ENCODE results near the gene COPG2. TPM values are rescaled to one million over a fixed set of nuclear protein-coding genes. Genes with fewer than 3 reads are reported as not detected.

Gene COPG2
- total and polyA plus RNA-seq, 2 of the 13 experiments (the other 11 are each of a cell fraction or from before 2014, with no cell fraction given): 14.1 to 17.7 TPM

DNA sequence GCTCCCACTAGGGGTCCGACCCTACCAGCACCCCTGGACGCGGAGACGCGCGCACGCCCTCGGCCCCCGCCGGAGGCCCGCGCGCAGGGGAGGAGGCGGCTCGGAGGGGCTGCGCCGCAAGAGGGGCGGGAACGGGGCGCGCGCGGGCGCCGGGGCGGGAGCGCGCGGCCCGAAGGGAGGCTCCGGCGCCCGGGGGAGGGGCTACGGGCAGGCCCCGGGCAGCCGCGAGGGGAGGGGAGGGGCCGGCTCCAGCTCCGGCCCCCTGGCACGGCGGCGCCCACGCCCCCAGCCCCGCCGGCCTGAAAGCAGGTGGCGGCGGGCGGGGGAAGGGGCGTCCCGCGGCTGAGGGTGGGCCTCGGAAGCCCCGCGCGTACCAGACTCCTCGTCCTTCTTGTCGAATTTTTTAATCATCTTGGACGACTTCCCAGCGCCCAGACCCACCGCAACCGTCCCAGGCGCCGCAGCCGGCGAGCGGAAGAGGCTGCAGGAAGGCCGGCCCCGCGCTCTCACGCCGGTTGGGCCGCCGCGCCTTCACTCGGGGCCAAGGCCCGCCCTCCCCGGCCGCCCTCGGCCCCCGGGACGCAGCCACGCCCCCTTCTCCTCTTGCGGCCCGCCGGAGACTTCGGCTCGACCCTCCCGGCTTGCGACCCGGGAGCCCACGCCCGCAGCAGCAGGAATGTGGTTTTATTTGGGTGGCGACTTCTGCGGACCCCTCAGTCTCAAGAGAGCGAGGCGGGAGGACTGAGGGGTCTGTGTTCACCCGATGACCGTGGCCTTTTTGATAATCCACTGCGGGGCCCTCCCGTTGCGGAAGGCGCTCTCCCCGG is at the start of gene COPG2 (continued):
- TF ChIP-seq, protein P1, sequence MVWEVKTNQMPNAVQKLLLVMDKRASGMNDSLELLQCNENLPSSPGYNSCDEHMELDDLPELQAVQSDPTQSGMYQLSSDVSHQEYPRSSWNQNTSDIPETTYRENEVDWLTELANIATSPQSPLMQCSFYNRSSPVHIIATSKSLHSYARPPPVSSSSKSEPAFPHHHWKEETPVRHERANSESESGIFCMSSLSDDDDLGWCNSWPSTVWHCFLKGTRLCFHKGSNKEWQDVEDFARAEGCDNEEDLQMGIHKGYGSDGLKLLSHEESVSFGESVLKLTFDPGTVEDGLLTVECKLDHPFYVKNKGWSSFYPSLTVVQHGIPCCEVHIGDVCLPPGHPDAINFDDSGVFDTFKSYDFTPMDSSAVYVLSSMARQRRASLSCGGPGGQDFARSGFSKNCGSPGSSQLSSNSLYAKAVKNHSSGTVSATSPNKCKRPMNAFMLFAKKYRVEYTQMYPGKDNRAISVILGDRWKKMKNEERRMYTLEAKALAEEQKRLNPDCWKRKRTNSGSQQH (CRISPR knock-in tag; IDR thresholded peaks at IDR 0.05; ENCODE audit: low read depth): 0 out of 2 replicates have a peak, but pooled peaks have one; percentile 36
- TF ChIP-seq TAF15 (IDR thresholded peaks at IDR 0.05; ENCODE audit: low read depth, low read length, poor library complexity, severe bottlenecking) (no peak), CAMTA2 (CRISPR knock-in tag; IDR thresholded peaks at IDR 0.05; ENCODE audit: borderline replicate concordance) (no peak), SALL1 (CRISPR knock-in tag; IDR thresholded peaks at IDR 0.05) (peak; percentile 33), ZFX (CRISPR knock-in tag; IDR thresholded peaks at IDR 0.05; ENCODE audit: low read depth) (peak; percentile 87), ZEB1 (IDR thresholded peaks at IDR 0.05; ENCODE audit: insufficient replicate concordance, low read depth) (no peak), ZNF143 (CRISPR knock-in tag; IDR thresholded peaks at IDR 0.05) (no peak), ZNF460 (CRISPR knock-in tag; IDR thresholded peaks at IDR 0.05; ENCODE audit: borderline replicate concordance) (no peak), POLR2AphosphoS5 (IDR thresholded peaks at IDR 0.05; ENCODE audit: low read depth, low read length) (peak; percentile 75), THYN1 (CRISPR knock-in tag; IDR thresholded peaks at IDR 0.05; ENCODE audit: borderline replicate concordance, low read depth) (no peak), ETV5 (CRISPR knock-in tag; IDR thresholded peaks at IDR 0.05; ENCODE audit: borderline replicate concordance) (no peak), ZNF691 (CRISPR knock-in tag; IDR thresholded peaks at IDR 0.05; ENCODE audit: borderline replicate concordance, low read depth) (no peak), ZNF704 (CRISPR knock-in tag; IDR thresholded peaks at IDR 0.05; ENCODE audit: borderline replicate concordance) (0 out of 2 replicates have a peak, but pooled peaks have one; percentile 21), HDAC6 (IDR thresholded peaks at IDR 0.05; ENCODE audit: low read depth, low read length) (no peak), ISX (CRISPR knock-in tag; conservative IDR thresholded peaks at IDR 0.05) (no peak), PHB2 (IDR thresholded peaks at IDR 0.05; ENCODE audit: partially characterized antibody) (no peak), ZMYM3 (CRISPR knock-in tag; IDR thresholded peaks at IDR 0.05) (no peak), ZKSCAN8 (CRISPR knock-in tag; IDR thresholded peaks at IDR 0.05; ENCODE audit: borderline replicate concordance) (no peak)
- TF ChIP-seq, protein P2, sequence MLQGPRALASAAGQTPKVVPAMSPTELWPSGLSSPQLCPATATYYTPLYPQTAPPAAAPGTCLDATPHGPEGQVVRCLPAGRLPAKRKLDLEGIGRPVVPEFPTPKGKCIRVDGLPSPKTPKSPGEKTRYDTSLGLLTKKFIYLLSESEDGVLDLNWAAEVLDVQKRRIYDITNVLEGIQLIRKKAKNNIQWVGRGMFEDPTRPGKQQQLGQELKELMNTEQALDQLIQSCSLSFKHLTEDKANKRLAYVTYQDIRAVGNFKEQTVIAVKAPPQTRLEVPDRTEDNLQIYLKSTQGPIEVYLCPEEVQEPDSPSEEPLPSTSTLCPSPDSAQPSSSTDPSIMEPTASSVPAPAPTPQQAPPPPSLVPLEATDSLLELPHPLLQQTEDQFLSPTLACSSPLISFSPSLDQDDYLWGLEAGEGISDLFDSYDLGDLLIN (CRISPR knock-in tag; IDR thresholded peaks at IDR 0.05; ENCODE audit: borderline replicate concordance): no peak
- TF ChIP-seq, protein P3, sequence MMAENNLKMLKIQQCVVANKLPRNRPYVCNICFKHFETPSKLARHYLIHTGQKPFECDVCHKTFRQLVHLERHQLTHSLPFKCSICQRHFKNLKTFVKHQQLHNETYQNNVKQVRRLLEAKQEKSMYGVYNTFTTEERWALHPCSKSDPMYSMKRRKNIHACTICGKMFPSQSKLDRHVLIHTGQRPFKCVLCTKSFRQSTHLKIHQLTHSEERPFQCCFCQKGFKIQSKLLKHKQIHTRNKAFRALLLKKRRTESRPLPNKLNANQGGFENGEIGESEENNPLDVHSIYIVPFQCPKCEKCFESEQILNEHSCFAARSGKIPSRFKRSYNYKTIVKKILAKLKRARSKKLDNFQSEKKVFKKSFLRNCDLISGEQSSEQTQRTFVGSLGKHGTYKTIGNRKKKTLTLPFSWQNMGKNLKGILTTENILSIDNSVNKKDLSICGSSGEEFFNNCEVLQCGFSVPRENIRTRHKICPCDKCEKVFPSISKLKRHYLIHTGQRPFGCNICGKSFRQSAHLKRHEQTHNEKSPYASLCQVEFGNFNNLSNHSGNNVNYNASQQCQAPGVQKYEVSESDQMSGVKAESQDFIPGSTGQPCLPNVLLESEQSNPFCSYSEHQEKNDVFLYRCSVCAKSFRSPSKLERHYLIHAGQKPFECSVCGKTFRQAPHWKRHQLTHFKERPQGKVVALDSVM (CRISPR knock-in tag; IDR thresholded peaks at IDR 0.05): no peak
- TF ChIP-seq, protein P4, sequence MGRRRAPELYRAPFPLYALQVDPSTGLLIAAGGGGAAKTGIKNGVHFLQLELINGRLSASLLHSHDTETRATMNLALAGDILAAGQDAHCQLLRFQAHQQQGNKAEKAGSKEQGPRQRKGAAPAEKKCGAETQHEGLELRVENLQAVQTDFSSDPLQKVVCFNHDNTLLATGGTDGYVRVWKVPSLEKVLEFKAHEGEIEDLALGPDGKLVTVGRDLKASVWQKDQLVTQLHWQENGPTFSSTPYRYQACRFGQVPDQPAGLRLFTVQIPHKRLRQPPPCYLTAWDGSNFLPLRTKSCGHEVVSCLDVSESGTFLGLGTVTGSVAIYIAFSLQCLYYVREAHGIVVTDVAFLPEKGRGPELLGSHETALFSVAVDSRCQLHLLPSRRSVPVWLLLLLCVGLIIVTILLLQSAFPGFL (CRISPR knock-in tag; IDR thresholded peaks at IDR 0.05): no peak
